Astrocyte (in vitro differentiated cells and primary cell): ENCODE results near the gene ITPKB.

Source experiments
- EZH2 ChIP-seq: IDR thresholded peaks from 2 replicates; pipeline ENCODE4 v1.6.1; 2012; ENCODE audit warnings: mild to moderate bottlenecking, low read length, inconsistent platforms; ENCODE audit not compliant: insufficient read depth
- TF ChIP-seq, protein P1 (sequence below): IDR thresholded peaks from 2 replicates; pipeline ENCODE4 v1.5.1; 2011; ENCODE audit warnings: low read depth, mild to moderate bottlenecking, inconsistent platforms, low read length, moderate library complexity; ENCODE audit not compliant: insufficient read depth

DNA sequence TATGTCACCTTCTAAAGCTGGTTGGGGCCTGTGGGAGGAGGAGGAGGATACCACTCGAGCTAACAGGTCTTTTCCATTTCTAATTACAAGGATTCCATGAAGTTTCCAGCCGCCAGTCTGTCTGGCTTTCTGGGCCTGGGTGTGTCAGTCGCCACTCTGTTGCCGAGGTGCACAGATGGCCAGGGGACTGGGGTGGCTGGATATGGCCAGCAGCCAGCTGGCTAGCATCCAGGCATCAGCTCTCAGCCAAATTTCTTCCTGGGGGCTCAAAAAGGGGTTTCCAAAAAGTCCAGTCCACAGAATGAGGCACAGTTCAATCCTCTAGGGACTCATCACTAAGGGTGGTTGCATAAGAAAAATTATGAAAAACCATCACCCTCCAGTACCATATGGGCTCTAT is 32.4 kb downstream of the ITPKB start:
- TF ChIP-seq EZH2, result no peak
- TF ChIP-seq, protein P1, sequence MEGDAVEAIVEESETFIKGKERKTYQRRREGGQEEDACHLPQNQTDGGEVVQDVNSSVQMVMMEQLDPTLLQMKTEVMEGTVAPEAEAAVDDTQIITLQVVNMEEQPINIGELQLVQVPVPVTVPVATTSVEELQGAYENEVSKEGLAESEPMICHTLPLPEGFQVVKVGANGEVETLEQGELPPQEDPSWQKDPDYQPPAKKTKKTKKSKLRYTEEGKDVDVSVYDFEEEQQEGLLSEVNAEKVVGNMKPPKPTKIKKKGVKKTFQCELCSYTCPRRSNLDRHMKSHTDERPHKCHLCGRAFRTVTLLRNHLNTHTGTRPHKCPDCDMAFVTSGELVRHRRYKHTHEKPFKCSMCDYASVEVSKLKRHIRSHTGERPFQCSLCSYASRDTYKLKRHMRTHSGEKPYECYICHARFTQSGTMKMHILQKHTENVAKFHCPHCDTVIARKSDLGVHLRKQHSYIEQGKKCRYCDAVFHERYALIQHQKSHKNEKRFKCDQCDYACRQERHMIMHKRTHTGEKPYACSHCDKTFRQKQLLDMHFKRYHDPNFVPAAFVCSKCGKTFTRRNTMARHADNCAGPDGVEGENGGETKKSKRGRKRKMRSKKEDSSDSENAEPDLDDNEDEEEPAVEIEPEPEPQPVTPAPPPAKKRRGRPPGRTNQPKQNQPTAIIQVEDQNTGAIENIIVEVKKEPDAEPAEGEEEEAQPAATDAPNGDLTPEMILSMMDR, result no peak
